GM12892 (cell line): Measurements from ENCODE around the gene LY6G6F.

ENCODE experiments used
- POLR2A ChIP-seq: IDR thresholded peaks from 2 replicates; pipeline ENCODE4 v1.6.1; 2011; ENCODE audit warnings: low read depth, low read length, control low read depth
- TAF1 ChIP-seq: IDR thresholded peaks from 2 replicates; pipeline ENCODE4 v1.6.1; 2011; ENCODE audit warnings: low read depth, mild to moderate bottlenecking, control low read depth, low read length, borderline replicate concordance

GRCh38 chr6:31712296-31712695 is 5.6 kb downstream of the LY6G6F start:
- no peak for TF ChIP-seq POLR2A
- no peak for TF ChIP-seq TAF1
